Brain microvascular endothelial cell (primary cell): ENCODE data around the gene RAB11FIP3.

Experiments
- DNase-seq: peaks from one replicate; pipeline ENCODE4 v3.0.0-alpha.2; 2020
- H3K27ac ChIP-seq: fragments of 250-450 bp; sonication (Bioruptor Pico); 2 replicates; pipeline ENCODE4 v1.5.1; 2020; ENCODE audit warnings: mild to moderate bottlenecking, moderate library complexity
- H3K27me3 ChIP-seq: fragments of 250-450 bp; sonication (Bioruptor Pico); replicated peaks from 2 replicates; pipeline ENCODE4 v1.5.1; 2020; ENCODE audit warnings: mild to moderate bottlenecking
- H3K36me3 ChIP-seq: fragments of 250-450 bp; sonication (Bioruptor Pico); replicated peaks from 2 replicates; pipeline ENCODE4 v1.5.1; 2020; ENCODE audit warnings: mild to moderate bottlenecking
- H3K4me3 ChIP-seq: 2 replicates; pipeline ENCODE4 v1.5.1; 2011; ENCODE audit warnings: low read depth, mild to moderate bottlenecking, control low read depth, low read length, moderate library complexity
- CTCF ChIP-seq: IDR thresholded peaks from 2 replicates; pipeline ENCODE4 v1.5.1; 2011; ENCODE audit warnings: low read depth, mild to moderate bottlenecking, moderate library complexity, low read length, control low read depth, inconsistent platforms; ENCODE audit errors: missing control alignments
- in situ Hi-C: cut with HindIII; loops from 2 replicates; pipeline ENCODE4 v1.10.0; 2017; ENCODE audit warnings: low sequenced_read_pairs, low pct_ligation_motif_present

RAB11FIP3 gene

DNA sequence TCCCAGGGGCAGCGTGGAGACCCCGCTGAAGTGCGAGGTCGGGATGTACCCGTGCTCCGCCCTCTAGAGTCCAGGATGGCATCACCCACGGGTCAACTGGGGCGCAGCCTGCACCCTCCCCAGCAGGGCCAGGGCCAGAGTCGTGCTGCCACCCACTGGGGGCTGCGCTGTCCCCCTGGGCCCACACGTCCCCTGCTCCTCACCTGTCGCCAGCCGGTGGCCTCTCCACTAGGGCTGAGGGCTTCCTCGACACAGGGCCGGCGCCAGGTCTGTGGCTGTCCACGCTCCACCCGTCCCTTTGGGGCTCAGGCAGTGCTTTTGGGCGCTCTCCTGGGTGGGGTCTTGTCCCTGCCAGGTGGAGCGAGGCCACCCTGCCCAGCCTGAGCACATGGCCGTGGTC is 123.1 kb downstream of the RAB11FIP3 start:
- Histone ChIP-seq H3K4me3 (no peak overlapping the region), H3K27ac (no peak overlapping the region), H3K27me3 (no peaks in the 10 kb centered on the region), H3K36me3 (peaks cover 35% of the 10 kb centered on the region)
- no peak for TF ChIP-seq CTCF
- in situ Hi-C loops = no loop called here
- no peak for DNase-seq

- TF ChIP-seq CTCF = peak; percentile 10
- in situ Hi-C loops = no loop called here
These were observed 124.3 kb downstream of the RAB11FIP3 start for GRCh38 chr16:549544-550263.

DNA sequence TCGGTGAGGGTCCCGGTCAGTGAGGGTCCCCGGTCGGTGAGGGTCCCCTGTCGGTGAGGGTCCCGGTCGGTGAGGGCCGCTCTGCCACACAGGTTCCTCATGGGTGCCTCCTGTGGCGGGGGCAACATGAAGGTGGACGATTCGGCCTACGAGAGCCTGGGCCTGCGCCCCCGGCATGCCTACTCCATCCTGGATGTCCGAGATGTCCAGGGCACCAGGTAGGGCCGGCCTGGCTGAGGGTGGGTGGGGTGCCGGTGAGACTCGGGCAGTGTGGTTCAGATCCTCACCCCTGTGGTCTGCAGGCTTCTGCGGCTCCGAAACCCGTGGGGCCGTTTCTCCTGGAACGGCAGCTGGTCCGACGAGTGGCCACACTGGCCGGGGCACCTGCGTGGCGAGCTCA is 125.8 kb downstream of the RAB11FIP3 start:
- H3K4me3 ChIP-seq = no peak overlapping the region
- peaks cover 39% of the 10 kb centered on the region for H3K36me3 ChIP-seq
- in situ Hi-C loops = no loop called here
- H3K27ac ChIP-seq = no peak overlapping the region
- DNase-seq = no peak
- H3K27me3 ChIP-seq = no peaks in the 10 kb centered on the region
- TF ChIP-seq CTCF = no peak

More at GRCh38 chr16:549544-550263, 124.3 kb downstream of the RAB11FIP3 start:
- Histone ChIP-seq H3K27ac (no peak overlapping the region), H3K4me3 (no peak overlapping the region), H3K27me3 (no peaks in the 10 kb centered on the region), H3K36me3 (peaks cover 39% of the 10 kb centered on the region)
- no peak for DNase-seq

DNA sequence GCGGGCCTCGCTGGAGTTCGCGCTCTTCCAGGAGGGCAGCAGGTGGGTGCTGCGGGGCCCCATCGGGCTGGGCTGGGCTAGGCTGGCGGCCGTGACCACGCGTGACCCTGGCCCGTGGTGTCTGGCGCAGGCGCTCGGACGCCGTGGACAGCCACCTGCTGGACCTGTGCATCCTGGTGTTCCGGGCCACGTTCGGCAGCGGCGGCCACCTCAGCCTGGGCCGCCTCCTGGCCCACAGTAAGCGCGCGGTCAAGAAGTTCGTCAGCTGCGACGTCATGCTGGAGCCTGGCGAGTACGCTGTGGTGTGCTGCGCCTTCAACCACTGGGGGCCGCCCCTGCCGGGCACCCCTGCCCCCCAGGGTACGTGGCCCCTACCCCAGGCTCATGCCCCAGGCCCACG is 126.7 kb downstream of the RAB11FIP3 start:
- DNase-seq = no peak
- Histone ChIP-seq H3K4me3 (no peak overlapping the region), H3K27me3 (no peaks in the 10 kb centered on the region), H3K36me3 (peaks cover 37% of the 10 kb centered on the region), H3K27ac (no peak overlapping the region)
- TF ChIP-seq CTCF = no peak
- in situ Hi-C loops = no loop called here

DNA sequence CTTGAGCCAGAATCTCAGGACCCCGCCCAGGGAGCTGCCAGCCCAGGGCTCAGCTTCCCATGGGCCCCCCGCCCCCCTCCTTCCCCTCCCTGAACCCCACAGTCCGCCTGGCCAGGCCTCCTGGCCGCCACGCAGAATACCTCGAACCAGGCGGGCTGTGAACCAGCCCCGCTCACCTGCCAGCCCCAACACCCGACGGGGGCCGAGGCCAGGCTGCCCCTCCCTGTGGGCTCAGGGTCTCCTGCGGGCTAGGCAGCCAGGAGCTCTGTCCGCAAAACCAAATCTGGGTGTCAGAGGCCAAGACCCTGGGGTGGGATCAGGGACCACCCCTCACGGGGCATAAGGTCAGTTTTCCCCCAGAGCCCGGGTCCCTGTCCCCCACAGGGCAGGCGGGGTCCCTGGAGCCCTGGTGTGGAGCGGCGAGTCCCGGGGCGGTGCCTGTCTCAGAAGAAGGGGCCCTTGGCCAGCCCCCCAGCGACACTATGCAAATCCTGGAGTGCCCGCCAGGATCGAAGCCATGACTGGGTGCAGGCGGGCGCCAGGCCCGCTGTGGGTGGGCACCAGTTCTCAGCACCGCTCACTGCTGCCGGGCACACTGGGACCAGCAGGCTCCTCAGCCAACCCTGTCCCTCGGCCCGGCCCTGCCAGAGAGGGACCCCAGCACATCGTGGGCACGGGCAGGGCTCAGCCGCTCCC is 128.3 kb downstream of the RAB11FIP3 start:
- Histone ChIP-seq H3K4me3 (no peak overlapping the region), H3K27ac (no peak overlapping the region), H3K27me3 (peaks cover 6% of the 10 kb centered on the region), H3K36me3 (peaks cover 21% of the 10 kb centered on the region)
- DNase-seq = no peak
- TF ChIP-seq CTCF = no peak
- in situ Hi-C loops = no loop called here
